ENCODE results near the gene DNMT3A. TPM values are rescaled to one million over a fixed set of nuclear protein-coding genes. Genes with fewer than 3 reads are reported as not detected.

DNMT3A gene
- total RNA-seq, 3 donors from 2014 or later (not counting 1 experiment from before 2014, with no cell fraction given), result 36.3 to 60.7 (median 45.2) TPM

DNA sequence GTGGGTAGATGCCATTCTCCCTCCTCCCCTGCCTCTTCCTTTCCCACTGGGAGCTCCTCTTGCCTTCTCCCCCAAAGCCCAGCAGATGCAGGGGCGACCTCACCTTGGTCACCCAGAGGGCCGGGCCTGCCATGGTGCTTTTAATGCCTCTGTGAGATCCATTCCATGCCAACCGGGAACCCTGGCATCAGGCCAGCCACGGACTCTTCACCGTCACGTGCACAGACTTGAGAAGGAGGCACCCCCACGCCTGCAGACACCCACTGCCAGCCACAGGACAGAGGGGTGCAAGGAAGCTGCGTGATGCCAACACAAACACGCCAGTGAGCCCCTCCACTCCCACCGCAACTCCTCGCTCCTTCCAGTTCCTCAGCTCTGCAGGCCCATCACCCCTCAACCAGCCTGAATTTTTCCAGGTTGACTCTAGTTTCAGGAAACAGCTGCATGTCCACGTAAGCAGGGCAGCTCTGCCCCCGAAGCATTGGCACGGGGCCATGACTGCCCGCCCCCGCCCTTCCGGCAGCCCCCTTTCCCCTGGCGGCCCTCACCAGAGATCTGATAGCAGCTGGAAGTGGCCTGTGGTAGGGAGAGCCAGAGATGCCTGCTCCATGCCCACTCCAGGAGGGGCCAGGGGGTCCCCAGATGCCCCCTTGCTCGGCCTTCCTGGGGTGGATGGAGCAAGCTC is 50.8 kb downstream of the DNMT3A start:
- H3K36me3 Mint-ChIP-seq, result no peaks in the 10 kb centered on the region
- Histone ChIP-seq H3K4me3 (ENCODE audit: low read length) (no peak overlapping the region), H3K27ac (ENCODE audit: low read length) (peak overlapping the region; percentile 21), H3K36me3 (ENCODE audit: control insufficient read depth, insufficient read depth, low read length) (no peaks in the 10 kb centered on the region), H3K27me3 (ENCODE audit: control insufficient read depth, insufficient read depth, low read length) (no peaks in the 10 kb centered on the region), H3K9me3 (ENCODE audit: control insufficient read depth, insufficient read depth, low read length) (no peaks in the 10 kb centered on the region), H3K4me1 (ENCODE audit: control insufficient read depth, insufficient read depth, low read length) (peaks cover 67% of the 10 kb centered on the region)
- no peaks in the 10 kb centered on the region for H3K9me3 Mint-ChIP-seq
- WGBS (ENCODE audit: insufficient coverage), result 56% methylated on average over 19 of the region's 19 CpGs
- no peaks in the 10 kb centered on the region for H3K27me3 Mint-ChIP-seq (ENCODE audit: low read depth in 2 of 2)
- H3K27ac Mint-ChIP-seq, result peak overlapping the region in 1 of 2 donors; percentile 51
- H3K4me1 Mint-ChIP-seq, result peaks cover 28 to 33% of the 10 kb centered on the region in 2 donors
- TF ChIP-seq, protein P1, sequence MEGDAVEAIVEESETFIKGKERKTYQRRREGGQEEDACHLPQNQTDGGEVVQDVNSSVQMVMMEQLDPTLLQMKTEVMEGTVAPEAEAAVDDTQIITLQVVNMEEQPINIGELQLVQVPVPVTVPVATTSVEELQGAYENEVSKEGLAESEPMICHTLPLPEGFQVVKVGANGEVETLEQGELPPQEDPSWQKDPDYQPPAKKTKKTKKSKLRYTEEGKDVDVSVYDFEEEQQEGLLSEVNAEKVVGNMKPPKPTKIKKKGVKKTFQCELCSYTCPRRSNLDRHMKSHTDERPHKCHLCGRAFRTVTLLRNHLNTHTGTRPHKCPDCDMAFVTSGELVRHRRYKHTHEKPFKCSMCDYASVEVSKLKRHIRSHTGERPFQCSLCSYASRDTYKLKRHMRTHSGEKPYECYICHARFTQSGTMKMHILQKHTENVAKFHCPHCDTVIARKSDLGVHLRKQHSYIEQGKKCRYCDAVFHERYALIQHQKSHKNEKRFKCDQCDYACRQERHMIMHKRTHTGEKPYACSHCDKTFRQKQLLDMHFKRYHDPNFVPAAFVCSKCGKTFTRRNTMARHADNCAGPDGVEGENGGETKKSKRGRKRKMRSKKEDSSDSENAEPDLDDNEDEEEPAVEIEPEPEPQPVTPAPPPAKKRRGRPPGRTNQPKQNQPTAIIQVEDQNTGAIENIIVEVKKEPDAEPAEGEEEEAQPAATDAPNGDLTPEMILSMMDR (IDR thresholded peaks at IDR 0.05), result no peak
- intact Hi-C loops (cut with micrococcal nuclease), result no loop called here
- H3K4me3 Mint-ChIP-seq, result no peak overlapping the region
- ATAC-seq, result no peak
- no peak for DNase-seq

DNA sequence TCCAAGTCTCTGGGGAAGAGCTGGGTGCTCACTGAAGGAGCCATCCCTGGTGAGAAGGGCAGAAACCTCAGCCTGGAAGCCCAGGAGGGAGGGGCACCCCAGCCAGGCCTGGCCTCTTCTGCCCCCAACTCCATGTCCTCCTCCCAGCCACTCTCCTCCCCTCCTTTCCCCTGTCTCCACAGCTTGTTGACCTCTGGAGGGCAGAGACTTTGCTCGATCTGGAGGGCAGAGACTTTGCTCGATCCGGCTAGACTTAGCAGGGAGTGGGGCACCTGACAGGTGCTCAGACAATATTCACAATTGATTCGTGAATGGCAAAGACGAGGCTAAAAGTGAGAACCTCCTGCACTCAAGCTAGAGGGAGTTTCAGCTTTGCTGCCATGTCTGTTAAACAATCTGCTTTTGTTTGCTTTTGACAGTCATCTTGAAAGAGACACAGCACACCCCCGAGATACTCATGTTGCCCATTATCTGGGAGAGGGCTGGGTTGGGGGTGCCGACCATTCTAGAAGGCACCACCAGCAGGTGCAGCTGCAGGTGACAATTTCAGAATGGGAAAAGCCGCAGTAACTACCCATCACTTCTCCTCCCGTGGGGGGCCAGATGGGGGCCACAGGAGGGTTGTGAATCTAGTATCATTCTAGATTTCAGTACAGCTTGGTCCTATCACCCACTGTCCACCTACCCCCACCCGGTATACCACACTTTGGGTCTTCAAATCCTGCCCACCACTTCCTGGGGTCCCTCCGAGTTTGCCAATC is 54.8 kb downstream of the DNMT3A start:
- Histone ChIP-seq H3K4me3 (ENCODE audit: low read length) (no peak overlapping the region), H3K36me3 (ENCODE audit: control insufficient read depth, insufficient read depth, low read length) (peaks cover 2% of the 10 kb centered on the region), H3K9me3 (ENCODE audit: control insufficient read depth, insufficient read depth, low read length) (no peaks in the 10 kb centered on the region), H3K27me3 (ENCODE audit: control insufficient read depth, insufficient read depth, low read length) (no peaks in the 10 kb centered on the region), H3K27ac (ENCODE audit: low read length) (peak overlapping the region; percentile 59), H3K4me1 (ENCODE audit: control insufficient read depth, insufficient read depth, low read length) (peaks cover 41% of the 10 kb centered on the region)
- TF ChIP-seq, protein P1 (IDR thresholded peaks at IDR 0.05), result no peak
- ATAC-seq (no peak), DNase-seq (no peak)
- Mint-ChIP-seq H3K4me3 (no peak overlapping the region), H3K27ac (peak overlapping the region; percentile 81 to 91), H3K9me3 (no peaks in the 10 kb centered on the region), H3K27me3 (ENCODE audit: low read depth in 2 of 2) (no peaks in the 10 kb centered on the region), H3K36me3 (no peaks in the 10 kb centered on the region), H3K4me1 (peaks cover 13 to 17% of the 10 kb centered on the region in 2 donors)
- intact Hi-C loops (cut with micrococcal nuclease), result no loop called here
- WGBS (ENCODE audit: insufficient coverage), result 84% methylated on average over 11 of the region's 11 CpGs

DNA sequence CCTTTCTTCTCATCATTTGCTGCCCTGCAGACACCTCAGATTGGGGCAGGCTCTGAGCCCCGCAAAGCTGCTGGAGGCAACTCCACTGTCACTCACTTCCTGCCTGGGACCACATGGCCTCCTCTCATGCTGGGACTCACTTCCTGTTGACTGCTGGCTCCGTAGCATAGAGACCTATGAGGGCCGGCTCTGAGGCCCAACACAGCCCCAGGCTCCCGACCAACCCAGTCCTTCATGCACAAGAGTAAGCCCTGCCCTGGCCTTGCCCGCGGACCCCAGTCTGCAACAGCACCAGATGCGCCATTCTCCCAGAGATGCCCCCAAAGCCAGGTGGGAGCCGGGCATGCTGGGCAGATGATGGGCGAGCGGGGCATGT is 55.7 kb downstream of the DNMT3A start:
- peaks cover 33% of the 10 kb centered on the region for H3K4me1 ChIP-seq (ENCODE audit: control insufficient read depth, insufficient read depth, low read length)
- peaks cover 8% of the 10 kb centered on the region for H3K36me3 ChIP-seq (ENCODE audit: control insufficient read depth, insufficient read depth, low read length)
- Mint-ChIP-seq H3K4me3 (peak overlapping the region; percentile 35), H3K27ac (peak overlapping the region; percentile 81 to 91), H3K36me3 (no peaks in the 10 kb centered on the region), H3K27me3 (ENCODE audit: low read depth in 2 of 2) (no peaks in the 10 kb centered on the region), H3K9me3 (no peaks in the 10 kb centered on the region), H3K4me1 (peaks cover 13 to 17% of the 10 kb centered on the region in 2 donors)
- ATAC-seq, result peak; percentile 95 to 99 (median 98)
- intact Hi-C loops (cut with micrococcal nuclease), result no loop called here
- H3K27ac ChIP-seq (ENCODE audit: low read length), result peak overlapping the region; percentile 59
- no peaks in the 10 kb centered on the region for H3K9me3 ChIP-seq (ENCODE audit: control insufficient read depth, insufficient read depth, low read length)
- TF ChIP-seq, protein P1 (IDR thresholded peaks at IDR 0.05), result no peak
- WGBS (ENCODE audit: insufficient coverage), result 56% methylated on average over 10 of the region's 10 CpGs
- no peak overlapping the region for H3K4me3 ChIP-seq (ENCODE audit: low read length)
- DNase-seq, result peak in 1 of 2 donors; percentile 86
- no peaks in the 10 kb centered on the region for H3K27me3 ChIP-seq (ENCODE audit: control insufficient read depth, insufficient read depth, low read length)

Data from natural killer cell (primary cell).